Activated effector memory CD4-positive, alpha-beta T cell treated with anti-CD3 and anti-CD28 coated beads, Interleukin-2, amount 50 U/mL, for 16 hours (primary cell): ENCODE results near the gene AGAP2.

Experiments
- DNase-seq: peaks from one replicate; pipeline ENCODE4 v3.0.0-alpha.2; 2020

The AGAP2 gene

GRCh38 chr12:57767305-57767698 is 28.8 kb upstream of the AGAP2 start:
- no peak for DNase-seq

GRCh38 chr12:57766464-57767304 is 28.1 kb upstream of the AGAP2 start, which contains the start of gene CYP27B1:
TSS of gene CYP27B1 (minus strand) at chr12:57767078. CDS start at chr12:57767041, 37 bp downstream.
- DNase-seq, result no peak

GRCh38 chr12:57765698-57766463 is 27.3 kb upstream of the AGAP2 start:
- no peak for DNase-seq

- DNase-seq, result peak; percentile 85
Observed at GRCh38 chr12:57765003-57765697, 26.6 kb upstream of the AGAP2 start.

DNA sequence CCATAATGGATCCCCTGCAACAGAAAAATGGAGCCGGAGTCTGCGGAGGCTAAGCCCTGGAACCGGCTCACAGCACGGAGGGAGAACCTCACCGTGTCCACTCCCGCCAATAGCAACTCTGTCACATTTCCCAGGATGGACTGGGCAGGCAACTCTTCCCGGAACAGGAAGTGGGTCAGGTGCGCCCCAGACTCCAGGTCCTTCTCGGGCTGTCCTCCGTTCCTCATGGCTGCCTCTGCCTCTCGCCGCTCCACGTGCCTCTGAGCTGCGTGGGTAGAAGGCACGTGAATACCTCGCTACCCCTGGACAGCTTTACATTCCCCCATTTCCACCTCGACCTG is 26.1 kb upstream of the AGAP2 start:
- DNase-seq, result no peak

DNA sequence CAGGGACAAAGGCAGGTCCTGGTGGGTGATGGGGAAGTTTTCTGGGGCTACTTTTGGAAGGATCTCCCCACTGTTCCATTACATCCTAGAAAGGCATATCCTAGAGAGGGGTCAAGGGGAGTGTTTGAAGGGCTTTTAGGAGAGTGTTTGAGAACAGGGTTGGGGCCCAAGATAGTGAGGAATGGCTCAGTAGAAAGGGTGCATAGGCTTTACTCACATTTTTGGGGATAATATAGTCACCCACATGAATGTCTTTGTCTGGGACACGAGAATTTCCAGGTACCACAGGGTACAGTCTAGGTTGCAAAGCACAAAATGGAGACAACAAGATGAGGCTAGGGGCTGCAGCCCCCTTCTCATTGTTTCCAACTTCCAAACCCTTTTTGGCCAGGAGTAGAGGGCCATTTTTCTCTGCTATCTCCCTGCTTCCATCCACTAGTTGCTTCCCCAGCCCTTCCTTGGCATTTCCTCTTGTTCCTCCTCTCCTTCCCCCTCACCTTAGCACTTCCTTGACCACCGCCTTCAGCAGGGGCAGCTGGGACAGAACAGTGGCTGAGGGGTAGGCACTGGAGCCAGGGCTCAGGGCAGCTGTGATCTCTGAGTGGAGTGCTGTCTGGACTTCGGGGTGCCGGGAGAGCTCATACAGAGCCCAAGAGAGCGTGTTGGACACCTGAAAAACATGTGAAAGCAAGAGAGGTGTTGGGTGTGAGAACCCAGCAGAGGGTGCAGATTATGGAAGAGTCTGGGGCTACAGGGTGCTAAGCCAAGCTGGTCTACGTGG is 25.5 kb upstream of the AGAP2 start:
- DNase-seq, result no peak

GRCh38 chr12:57762463-57762862 is 23.9 kb upstream of the AGAP2 start:
- DNase-seq, result no peak

- no peak for DNase-seq
Observed at GRCh38 chr12:57761391-57761998, 23.0 kb upstream of the AGAP2 start.

- no peak for DNase-seq
Observed at GRCh38 chr12:57760347-57760982, 21.9 kb upstream of the AGAP2 start.

DNA sequence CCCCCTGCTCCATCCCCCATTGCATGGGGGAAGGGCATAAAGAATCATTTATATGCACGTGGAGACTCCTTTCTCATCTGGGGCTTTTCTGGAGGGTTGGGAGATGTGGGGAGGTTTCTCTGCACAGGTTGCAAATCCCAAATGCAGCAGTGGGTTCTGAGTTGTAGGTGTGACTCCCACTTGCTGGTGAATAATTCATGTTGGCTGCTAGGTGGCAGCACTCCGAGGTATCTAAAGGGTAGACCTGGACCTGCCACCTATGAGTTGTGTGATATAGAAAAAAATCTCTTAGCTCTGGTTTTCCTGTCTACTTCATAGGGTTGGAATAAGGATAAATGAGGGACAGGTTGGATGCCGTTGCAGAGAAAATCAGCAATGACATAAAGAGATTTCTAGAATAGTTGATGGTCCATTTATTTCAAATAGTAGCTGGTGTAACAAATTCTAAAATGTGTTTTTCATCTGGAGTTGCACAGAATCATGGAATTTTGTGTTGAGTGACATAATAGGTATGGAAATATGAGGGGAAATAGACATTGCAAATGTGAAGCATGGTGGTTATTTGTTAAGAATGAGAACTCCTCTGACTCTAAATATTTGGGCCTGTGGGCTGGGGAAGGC is 20.9 kb upstream of the AGAP2 start:
- DNase-seq, result peak; percentile 78

- DNase-seq, result no peak
Observed at GRCh38 chr12:57758552-57759359, 20.2 kb upstream of the AGAP2 start.

DNA sequence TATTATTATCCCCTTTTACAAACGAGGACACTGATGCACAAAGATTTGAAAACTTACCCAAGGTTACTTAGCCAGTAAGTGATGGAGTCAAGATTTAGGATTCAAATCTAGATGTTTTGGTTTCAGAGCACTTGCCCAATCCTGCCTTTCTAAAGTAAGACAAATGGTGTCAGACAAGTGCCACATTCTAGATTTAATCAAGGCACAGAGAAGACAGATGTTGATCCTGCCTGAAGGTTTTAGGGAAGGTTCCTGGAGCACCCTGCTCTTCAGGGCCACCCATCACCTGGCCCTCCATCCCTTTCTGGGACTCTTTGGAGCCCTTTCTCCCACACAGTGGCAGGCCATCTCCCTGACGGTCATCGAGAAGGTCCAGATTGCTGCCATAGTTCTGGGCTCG is 19.2 kb upstream of the AGAP2 start:
- no peak for DNase-seq

DNA sequence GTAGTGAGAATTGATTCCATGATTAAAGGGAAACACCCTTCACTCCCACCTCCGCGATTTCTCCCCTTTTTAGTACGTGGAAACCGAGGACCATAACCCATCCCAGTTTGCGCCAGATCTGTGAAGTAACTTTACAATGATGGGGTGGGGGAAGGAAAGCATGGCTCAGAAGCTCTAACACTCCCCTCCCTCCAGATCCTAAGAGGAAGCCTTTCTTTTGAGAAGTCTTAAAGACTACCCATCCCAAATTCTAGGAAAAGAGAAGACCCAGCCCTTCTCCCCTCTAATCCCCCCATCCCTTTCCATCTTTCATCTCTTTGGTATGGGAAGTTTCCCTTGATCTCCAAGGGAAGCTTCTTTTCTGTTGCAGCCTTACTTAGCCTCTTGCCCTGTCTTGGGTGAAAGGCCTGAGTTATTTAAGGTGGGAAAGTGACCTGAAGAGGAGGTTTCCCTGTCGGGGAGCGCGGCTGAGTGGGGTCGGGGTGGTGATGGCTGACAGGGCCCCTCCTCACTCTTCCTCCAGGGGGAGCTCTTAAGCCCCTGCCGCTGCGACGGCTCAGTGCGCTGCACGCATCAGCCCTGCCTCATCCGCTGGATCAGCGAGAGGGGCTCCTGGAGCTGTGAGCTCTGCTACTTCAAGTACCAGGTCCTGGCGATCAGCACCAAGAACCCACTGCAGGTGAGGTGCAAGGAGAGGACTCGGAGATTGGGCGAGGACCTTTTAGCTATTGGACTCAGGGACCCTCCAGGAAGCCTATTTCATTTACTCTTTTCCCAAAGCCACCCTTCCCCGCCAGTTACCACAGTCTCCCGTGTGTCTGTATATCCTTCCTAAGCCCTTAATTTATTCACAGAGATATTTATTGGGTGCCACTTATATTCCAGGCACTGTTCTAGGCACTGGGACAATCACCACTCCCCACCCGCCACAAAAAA is 18.1 kb upstream of the AGAP2 start:
- DNase-seq, result peak; percentile 90

GRCh38 chr12:57755454-57756372 is 17.2 kb upstream of the AGAP2 start:
- peak; percentile 79 for DNase-seq

GRCh38 chr12:57755194-57755453 is 16.6 kb upstream of the AGAP2 start:
- no peak for DNase-seq

DNA sequence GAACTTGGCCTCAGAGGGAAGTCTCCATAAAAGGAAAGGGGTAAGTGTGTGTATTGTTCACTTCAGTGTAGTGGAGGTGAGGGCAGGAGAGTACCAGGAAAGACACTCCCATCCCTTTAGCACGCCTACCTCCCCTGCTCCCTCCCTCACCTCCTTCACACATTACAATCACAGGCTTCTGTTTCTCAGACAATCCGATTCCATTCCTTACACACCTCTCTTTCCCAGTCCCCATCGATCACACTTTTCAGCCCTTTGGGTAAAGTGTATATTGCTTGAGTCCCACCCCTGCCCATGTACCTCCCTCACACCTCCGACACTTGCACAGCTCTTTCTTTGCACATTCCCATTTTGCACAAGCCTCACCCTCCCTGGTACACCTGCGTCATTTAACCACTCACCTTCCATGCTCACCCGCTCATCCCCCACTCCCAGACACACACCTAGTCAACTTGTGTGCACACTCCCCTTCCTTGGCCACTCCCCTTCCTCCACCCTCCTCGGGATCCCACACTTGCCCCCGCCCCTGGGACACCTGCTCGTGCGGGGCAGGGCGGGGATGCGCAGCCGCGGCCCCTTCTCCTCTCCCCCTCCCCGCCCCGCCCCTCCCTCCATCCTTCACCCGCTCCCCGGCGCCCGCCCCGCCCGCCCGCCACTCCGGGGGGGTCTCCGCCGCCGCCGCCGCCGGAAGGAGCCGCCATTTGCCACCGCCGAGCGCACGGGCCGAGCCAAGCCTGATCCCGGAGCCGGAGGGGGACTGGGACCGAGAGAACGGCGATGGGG is 16.1 kb upstream of the AGAP2 start, which contains the start of gene MARCHF9:
Gene MARCHF9, plus strand, starts transcription at position 693 of the 783 bp plus-strand sequence. CDS start 426 bp downstream, outside the sequence.
- peak; percentile 94 for DNase-seq

- no peak for DNase-seq
Observed at GRCh38 chr12:57753756-57754337, 15.3 kb upstream of the AGAP2 start.
